IPS-18a (cell line): ENCODE data around the gene PRSS56.
A peak's percentile ranks its signal among the peaks of the same experiment; 100 is the strongest.

ENCODE experiments used
- H3K27ac ChIP-seq: one replicate; pipeline ENCODE4 v1.5.1; 2013; ENCODE audit warnings: low read length
- H3K27me3 ChIP-seq: one replicate; pipeline ENCODE4 v1.6.1; 2013; ENCODE audit warnings: mild to moderate bottlenecking, low read length; ENCODE audit not compliant: control insufficient read depth, insufficient read depth
- H3K36me3 ChIP-seq: one replicate; pipeline ENCODE4 v1.6.1; 2013; ENCODE audit warnings: low read depth, low read length; ENCODE audit not compliant: control insufficient read depth
- H3K4me1 ChIP-seq: one replicate; pipeline ENCODE4 v1.6.1; 2013; ENCODE audit warnings: low read depth, low read length; ENCODE audit not compliant: control insufficient read depth
- H3K4me3 ChIP-seq: one replicate; pipeline ENCODE4 v1.5.1; 2013; ENCODE audit warnings: low read length
- H3K9ac ChIP-seq: one replicate; pipeline ENCODE4 v1.6.1; 2013; ENCODE audit warnings: mild to moderate bottlenecking, low read length, moderate library complexity
- H3K9me3 ChIP-seq: one replicate; pipeline ENCODE4 v1.6.1; 2013; ENCODE audit warnings: low read depth, low read length; ENCODE audit not compliant: control insufficient read depth

PRSS56 gene

GRCh38 chr2:232508251-232508650 lies 11.9 kb upstream of the PRSS56 start:
- H3K36me3 ChIP-seq, result no peaks in the 10 kb centered on the region
- no peak overlapping the region for H3K4me3 ChIP-seq
- H3K27me3 ChIP-seq, result peaks cover 40% of the 10 kb centered on the region
- H3K9ac ChIP-seq, result no peak overlapping the region
- no peaks in the 10 kb centered on the region for H3K9me3 ChIP-seq
- no peaks in the 10 kb centered on the region for H3K4me1 ChIP-seq
- no peak overlapping the region for H3K27ac ChIP-seq

DNA sequence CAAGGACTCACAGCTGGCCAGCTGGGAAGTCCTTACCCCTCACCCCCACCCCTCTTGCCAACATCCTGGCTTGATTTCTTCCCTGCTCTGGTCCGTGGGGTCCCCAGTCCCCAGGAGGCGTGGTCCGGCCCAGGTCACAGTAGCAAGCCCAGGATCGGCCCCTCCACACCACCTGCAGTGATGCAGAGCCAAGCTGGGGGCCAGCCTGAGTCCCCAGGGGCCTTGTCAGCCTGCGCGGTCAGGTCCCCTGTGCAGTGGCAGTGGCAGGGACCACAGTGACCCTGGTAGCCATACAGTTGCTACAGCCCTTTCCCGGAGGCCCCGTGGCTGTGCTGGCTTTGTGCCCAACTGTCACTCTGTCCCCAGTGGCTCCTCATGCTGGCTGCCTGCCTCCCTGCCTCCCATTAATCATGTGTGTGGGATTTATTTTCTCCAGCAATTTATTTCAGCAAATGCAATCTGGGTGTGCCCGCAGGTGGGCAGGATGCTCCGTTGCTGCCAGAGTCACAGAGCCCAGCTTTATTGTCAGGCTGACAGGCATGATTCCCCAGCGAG lies 8.8 kb upstream of the PRSS56 start:
- H3K9ac ChIP-seq, result no peak overlapping the region
- peaks cover 8% of the 10 kb centered on the region for H3K27me3 ChIP-seq
- no peaks in the 10 kb centered on the region for H3K4me1 ChIP-seq
- H3K4me3 ChIP-seq, result no peak overlapping the region
- no peak overlapping the region for H3K27ac ChIP-seq
- H3K9me3 ChIP-seq, result no peaks in the 10 kb centered on the region
- no peaks in the 10 kb centered on the region for H3K36me3 ChIP-seq

- Histone ChIP-seq H3K9me3 (no peaks in the 10 kb centered on the region), H3K27ac (no peak overlapping the region), H3K27me3 (no peaks in the 10 kb centered on the region), H3K9ac (no peak overlapping the region), H3K36me3 (no peaks in the 10 kb centered on the region), H3K4me1 (no peaks in the 10 kb centered on the region), H3K4me3 (no peak overlapping the region)
These were observed 7.6 kb upstream of the PRSS56 start for GRCh38 chr2:232512602-232513001.

DNA sequence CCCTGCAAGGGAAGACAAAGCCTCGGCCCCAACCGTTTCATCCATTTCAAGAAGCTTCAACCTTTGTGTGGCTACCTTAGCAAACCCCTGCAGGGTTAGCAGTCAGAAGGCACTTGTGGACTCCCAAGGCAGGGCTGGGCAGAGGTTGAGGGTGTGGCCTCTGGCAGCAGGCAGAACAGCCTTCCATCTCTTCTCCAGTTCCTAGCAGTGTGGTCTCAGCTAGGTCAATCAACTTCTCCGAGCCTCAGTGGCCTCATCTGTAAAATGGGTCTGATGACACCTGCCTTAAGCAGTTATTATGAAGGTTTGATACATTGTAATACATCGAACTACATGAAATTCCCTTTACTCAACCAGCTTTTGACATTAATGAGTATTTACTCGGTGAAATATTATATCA lies 6.8 kb upstream of the PRSS56 start:
- no peak overlapping the region for H3K4me3 ChIP-seq
- no peak overlapping the region for H3K27ac ChIP-seq
- no peak overlapping the region for H3K9ac ChIP-seq
- H3K36me3 ChIP-seq, result no peaks in the 10 kb centered on the region
- no peaks in the 10 kb centered on the region for H3K4me1 ChIP-seq
- no peaks in the 10 kb centered on the region for H3K27me3 ChIP-seq
- H3K9me3 ChIP-seq, result no peaks in the 10 kb centered on the region

GRCh38 chr2:232515639-232516038 lies 4.5 kb upstream of the PRSS56 start:
- Histone ChIP-seq H3K27ac (no peak overlapping the region), H3K9ac (no peak overlapping the region), H3K4me1 (no peaks in the 10 kb centered on the region), H3K36me3 (no peaks in the 10 kb centered on the region), H3K9me3 (no peaks in the 10 kb centered on the region), H3K27me3 (peaks cover 7% of the 10 kb centered on the region), H3K4me3 (no peak overlapping the region)

- Histone ChIP-seq H3K9ac (no peak overlapping the region), H3K27ac (no peak overlapping the region), H3K9me3 (no peaks in the 10 kb centered on the region), H3K27me3 (peaks cover 16% of the 10 kb centered on the region), H3K4me3 (no peak overlapping the region), H3K36me3 (no peaks in the 10 kb centered on the region), H3K4me1 (no peaks in the 10 kb centered on the region)
These were observed 3.6 kb upstream of the PRSS56 start for GRCh38 chr2:232516551-232516950.

GRCh38 chr2:232518844-232519243 lies 1.3 kb upstream of the PRSS56 start:
- peaks cover 39% of the 10 kb centered on the region for H3K27me3 ChIP-seq

DNA sequence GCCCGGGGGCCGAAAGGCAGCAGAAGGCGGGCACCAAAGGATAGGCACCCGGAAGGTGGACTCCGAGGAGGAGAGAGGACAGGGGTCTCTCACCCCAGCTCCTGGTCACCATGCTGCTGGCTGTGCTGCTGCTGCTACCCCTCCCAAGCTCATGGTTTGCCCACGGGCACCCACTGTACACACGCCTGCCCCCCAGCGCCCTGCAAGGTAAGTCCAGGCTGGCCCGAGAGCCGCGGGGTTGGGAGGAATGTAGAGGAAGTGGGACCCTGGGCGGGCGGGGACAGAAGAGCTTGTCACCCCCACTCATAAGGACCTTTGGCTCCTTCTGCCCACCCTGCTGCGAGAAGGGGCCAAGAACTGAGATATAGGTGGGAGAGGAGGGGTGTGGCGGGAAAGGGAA lies 301 bp downstream of the PRSS56 start:
- H3K4me3 ChIP-seq, result no peak overlapping the region
- no peaks in the 10 kb centered on the region for H3K4me1 ChIP-seq
- H3K9me3 ChIP-seq, result no peaks in the 10 kb centered on the region
- peaks cover 54% of the 10 kb centered on the region for H3K27me3 ChIP-seq
- H3K9ac ChIP-seq, result no peak overlapping the region
- H3K27ac ChIP-seq, result no peak overlapping the region
- H3K36me3 ChIP-seq, result no peaks in the 10 kb centered on the region

More at GRCh38 chr2:232518844-232519243, 1.3 kb upstream of the PRSS56 start:
- Histone ChIP-seq H3K4me3 (no peak overlapping the region), H3K9ac (no peak overlapping the region), H3K9me3 (no peaks in the 10 kb centered on the region), H3K27ac (no peak overlapping the region), H3K4me1 (no peaks in the 10 kb centered on the region), H3K36me3 (no peaks in the 10 kb centered on the region)

GRCh38 chr2:232521098-232521497 lies 910 bp downstream of the PRSS56 start:
- Histone ChIP-seq H3K27me3 (peaks cover 54% of the 10 kb centered on the region), H3K27ac (no peak overlapping the region), H3K4me3 (no peak overlapping the region), H3K4me1 (no peaks in the 10 kb centered on the region), H3K9me3 (no peaks in the 10 kb centered on the region), H3K36me3 (no peaks in the 10 kb centered on the region), H3K9ac (no peak overlapping the region)

- no peaks in the 10 kb centered on the region for H3K9me3 ChIP-seq
- H3K9ac ChIP-seq, result no peak overlapping the region
- no peak overlapping the region for H3K27ac ChIP-seq
- no peaks in the 10 kb centered on the region for H3K4me1 ChIP-seq
- no peaks in the 10 kb centered on the region for H3K36me3 ChIP-seq
- H3K27me3 ChIP-seq, result peaks cover 54% of the 10 kb centered on the region
- H3K4me3 ChIP-seq, result no peak overlapping the region
These were observed 1.9 kb downstream of the PRSS56 start for GRCh38 chr2:232521959-232522622.

- no peak overlapping the region for H3K27ac ChIP-seq
- H3K9ac ChIP-seq, result no peak overlapping the region
- no peaks in the 10 kb centered on the region for H3K36me3 ChIP-seq
- peaks cover 54% of the 10 kb centered on the region for H3K27me3 ChIP-seq
- no peaks in the 10 kb centered on the region for H3K4me1 ChIP-seq
- H3K4me3 ChIP-seq, result no peak overlapping the region
- no peaks in the 10 kb centered on the region for H3K9me3 ChIP-seq
These were observed 2.6 kb downstream of the PRSS56 start for GRCh38 chr2:232522623-232523401.

GRCh38 chr2:232523402-232523681 lies 3.2 kb downstream of the PRSS56 start:
- Histone ChIP-seq H3K36me3 (no peaks in the 10 kb centered on the region), H3K9ac (no peak overlapping the region), H3K4me1 (no peaks in the 10 kb centered on the region), H3K9me3 (no peaks in the 10 kb centered on the region), H3K27ac (no peak overlapping the region), H3K4me3 (peak overlapping the region; percentile 51), H3K27me3 (peaks cover 54% of the 10 kb centered on the region)
